IPS-18a (cell line): ENCODE results near the gene PPP1R13B.

Experiments
- H3K27ac ChIP-seq: one replicate; pipeline ENCODE4 v1.5.1; 2013; ENCODE audit warnings: low read length
- H3K27me3 ChIP-seq: one replicate; pipeline ENCODE4 v1.6.1; 2013; ENCODE audit warnings: mild to moderate bottlenecking, low read length; ENCODE audit not compliant: control insufficient read depth, insufficient read depth
- H3K36me3 ChIP-seq: one replicate; pipeline ENCODE4 v1.6.1; 2013; ENCODE audit warnings: low read depth, low read length; ENCODE audit not compliant: control insufficient read depth
- H3K4me1 ChIP-seq: one replicate; pipeline ENCODE4 v1.6.1; 2013; ENCODE audit warnings: low read depth, low read length; ENCODE audit not compliant: control insufficient read depth
- H3K4me3 ChIP-seq: one replicate; pipeline ENCODE4 v1.5.1; 2013; ENCODE audit warnings: low read length
- H3K9ac ChIP-seq: one replicate; pipeline ENCODE4 v1.6.1; 2013; ENCODE audit warnings: mild to moderate bottlenecking, low read length, moderate library complexity
- H3K9me3 ChIP-seq: one replicate; pipeline ENCODE4 v1.6.1; 2013; ENCODE audit warnings: low read depth, low read length; ENCODE audit not compliant: control insufficient read depth

PPP1R13B gene

GRCh38 chr14:103735439-103735814 lies 111.9 kb downstream of the PPP1R13B start:
- Histone ChIP-seq H3K36me3 (peaks cover 7% of the 10 kb centered on the region), H3K4me3 (no peak overlapping the region), H3K9ac (no peak overlapping the region), H3K4me1 (no peaks in the 10 kb centered on the region), H3K27me3 (no peaks in the 10 kb centered on the region), H3K27ac (no peak overlapping the region), H3K9me3 (no peaks in the 10 kb centered on the region)

- Histone ChIP-seq H3K4me3 (no peak overlapping the region), H3K9me3 (no peaks in the 10 kb centered on the region), H3K9ac (no peak overlapping the region), H3K27ac (no peak overlapping the region), H3K4me1 (no peaks in the 10 kb centered on the region), H3K27me3 (no peaks in the 10 kb centered on the region), H3K36me3 (peaks cover 9% of the 10 kb centered on the region)
Measured at GRCh38 chr14:103735022-103735421, 112.4 kb downstream of the PPP1R13B start.

GRCh38 chr14:103734081-103734888 lies 113.1 kb downstream of the PPP1R13B start:
- Histone ChIP-seq H3K4me3 (no peak overlapping the region), H3K4me1 (no peaks in the 10 kb centered on the region), H3K27me3 (no peaks in the 10 kb centered on the region), H3K9ac (no peak overlapping the region), H3K9me3 (no peaks in the 10 kb centered on the region), H3K36me3 (peaks cover 16% of the 10 kb centered on the region), H3K27ac (no peak overlapping the region)

GRCh38 chr14:103733651-103734050 lies 113.7 kb downstream of the PPP1R13B start:
- Histone ChIP-seq H3K27me3 (no peaks in the 10 kb centered on the region), H3K4me1 (no peaks in the 10 kb centered on the region), H3K9ac (no peak overlapping the region), H3K36me3 (peaks cover 22% of the 10 kb centered on the region), H3K4me3 (no peak overlapping the region), H3K9me3 (no peaks in the 10 kb centered on the region), H3K27ac (no peak overlapping the region)

GRCh38 chr14:103732868-103733620 lies 114.3 kb downstream of the PPP1R13B start:
- Histone ChIP-seq H3K36me3 (peaks cover 25% of the 10 kb centered on the region), H3K9me3 (no peaks in the 10 kb centered on the region), H3K4me1 (no peaks in the 10 kb centered on the region), H3K4me3 (no peak overlapping the region), H3K9ac (no peak overlapping the region), H3K27ac (no peak overlapping the region), H3K27me3 (no peaks in the 10 kb centered on the region)

GRCh38 chr14:103731916-103732867 lies 115.2 kb downstream of the PPP1R13B start:
- Histone ChIP-seq H3K27ac (no peak overlapping the region), H3K4me1 (no peaks in the 10 kb centered on the region), H3K9me3 (no peaks in the 10 kb centered on the region), H3K4me3 (no peak overlapping the region), H3K27me3 (no peaks in the 10 kb centered on the region), H3K9ac (no peak overlapping the region), H3K36me3 (peaks cover 25% of the 10 kb centered on the region)

GRCh38 chr14:103731481-103731880 lies 115.9 kb downstream of the PPP1R13B start:
- Histone ChIP-seq H3K36me3 (peaks cover 25% of the 10 kb centered on the region), H3K27ac (no peak overlapping the region), H3K9me3 (no peaks in the 10 kb centered on the region), H3K4me3 (no peak overlapping the region), H3K27me3 (no peaks in the 10 kb centered on the region), H3K4me1 (no peaks in the 10 kb centered on the region), H3K9ac (no peak overlapping the region)

GRCh38 chr14:103730490-103731035 lies 116.8 kb downstream of the PPP1R13B start:
- no peaks in the 10 kb centered on the region for H3K9me3 ChIP-seq
- H3K9ac ChIP-seq, result no peak overlapping the region
- peaks cover 25% of the 10 kb centered on the region for H3K36me3 ChIP-seq
- no peaks in the 10 kb centered on the region for H3K4me1 ChIP-seq
- no peak overlapping the region for H3K27ac ChIP-seq
- H3K4me3 ChIP-seq, result no peak overlapping the region
- no peaks in the 10 kb centered on the region for H3K27me3 ChIP-seq

GRCh38 chr14:103729496-103730448 lies 117.6 kb downstream of the PPP1R13B start:
- peaks cover 25% of the 10 kb centered on the region for H3K36me3 ChIP-seq
- no peaks in the 10 kb centered on the region for H3K4me1 ChIP-seq
- H3K4me3 ChIP-seq, result no peak overlapping the region
- no peaks in the 10 kb centered on the region for H3K27me3 ChIP-seq
- no peak overlapping the region for H3K9ac ChIP-seq
- no peak overlapping the region for H3K27ac ChIP-seq
- H3K9me3 ChIP-seq, result no peaks in the 10 kb centered on the region

- Histone ChIP-seq H3K9me3 (no peaks in the 10 kb centered on the region), H3K9ac (no peak overlapping the region), H3K36me3 (peaks cover 25% of the 10 kb centered on the region), H3K27ac (no peak overlapping the region), H3K27me3 (no peaks in the 10 kb centered on the region), H3K4me1 (no peaks in the 10 kb centered on the region), H3K4me3 (no peak overlapping the region)
Measured at GRCh38 chr14:103728721-103729120, 118.7 kb downstream of the PPP1R13B start.
